ENCODE results near the gene REPS1.

GRCh38 chr6:138925806-138926205, 62.2 kb downstream of the REPS1 start:
- TF ChIP-seq CTCF (tag by site-specific recombination; IDR thresholded peaks at IDR 0.05) (no peak), REST (tag by site-specific recombination; IDR thresholded peaks at IDR 0.05) (no peak), ZBTB1 (tag by site-specific recombination; IDR thresholded peaks at IDR 0.05) (no peak), YY1 (tag by site-specific recombination; IDR thresholded peaks at IDR 0.05) (no peak), PRDM1 (tag by site-specific recombination; IDR thresholded peaks at IDR 0.05) (no peak)

Data from HEK293 (cell line).